ENCODE results near the gene LIMCH1.

LIMCH1 gene

GRCh38 chr4:41587286-41587685 lies 49.3 kb downstream of the LIMCH1 start:
- Histone ChIP-seq H3K4me3 (ENCODE audit: low read depth, low read length) (no peak overlapping the region), H3K27me3 (ENCODE audit: control insufficient read depth, insufficient read depth, low read length) (no peaks in the 10 kb centered on the region), H3K9me3 (ENCODE audit: control insufficient read depth, insufficient read depth, low read depth, low read length) (peaks cover 10% of the 10 kb centered on the region), H3K36me3 (ENCODE audit: control insufficient read depth, insufficient read depth, low read length) (no peaks in the 10 kb centered on the region), H3K4me1 (ENCODE audit: control insufficient read depth, insufficient read depth, low read length) (no peaks in the 10 kb centered on the region), H3K9ac (ENCODE audit: low read length) (no peak overlapping the region), H3K27ac (ENCODE audit: low read depth, low read length) (no peak overlapping the region)

- Histone ChIP-seq H3K9ac (ENCODE audit: low read length) (no peak overlapping the region), H3K27ac (ENCODE audit: low read depth, low read length) (no peak overlapping the region), H3K4me3 (ENCODE audit: low read depth, low read length) (no peak overlapping the region), H3K27me3 (ENCODE audit: control insufficient read depth, insufficient read depth, low read length) (no peaks in the 10 kb centered on the region), H3K36me3 (ENCODE audit: control insufficient read depth, insufficient read depth, low read length) (no peaks in the 10 kb centered on the region), H3K4me1 (ENCODE audit: control insufficient read depth, insufficient read depth, low read length) (0 out of 2 replicates have a peak, but pooled peaks cover 4% of the 10 kb centered on the region), H3K9me3 (ENCODE audit: control insufficient read depth, insufficient read depth, low read depth, low read length) (no peaks in the 10 kb centered on the region; the same call in 1 of the 2 replicates)
These were observed 52.6 kb downstream of the LIMCH1 start for GRCh38 chr4:41590591-41590990.

GRCh38 chr4:41594432-41594831 lies 56.5 kb downstream of the LIMCH1 start:
- no peaks in the 10 kb centered on the region for H3K9me3 ChIP-seq (ENCODE audit: control insufficient read depth, insufficient read depth, low read depth, low read length)
- no peak overlapping the region for H3K9ac ChIP-seq (ENCODE audit: low read length)
- no peaks in the 10 kb centered on the region for H3K27me3 ChIP-seq (ENCODE audit: control insufficient read depth, insufficient read depth, low read length)
- H3K4me3 ChIP-seq (ENCODE audit: low read depth, low read length): no peak overlapping the region
- H3K4me1 ChIP-seq (ENCODE audit: control insufficient read depth, insufficient read depth, low read length): peaks cover 16% of the 10 kb centered on the region; the same call in 1 of the 2 replicates
- H3K36me3 ChIP-seq (ENCODE audit: control insufficient read depth, insufficient read depth, low read length): no peaks in the 10 kb centered on the region
- no peak overlapping the region for H3K27ac ChIP-seq (ENCODE audit: low read depth, low read length)

GRCh38 chr4:41597494-41597893 lies 59.5 kb downstream of the LIMCH1 start:
- no peak overlapping the region for H3K4me3 ChIP-seq (ENCODE audit: low read depth, low read length)
- H3K4me1 ChIP-seq (ENCODE audit: control insufficient read depth, insufficient read depth, low read length): peaks cover 22% of the 10 kb centered on the region; the same call in 1 of the 2 replicates
- H3K27ac ChIP-seq (ENCODE audit: low read depth, low read length): no peak overlapping the region
- no peak overlapping the region for H3K9ac ChIP-seq (ENCODE audit: low read length)
- H3K27me3 ChIP-seq (ENCODE audit: control insufficient read depth, insufficient read depth, low read length): no peaks in the 10 kb centered on the region
- H3K36me3 ChIP-seq (ENCODE audit: control insufficient read depth, insufficient read depth, low read length): no peaks in the 10 kb centered on the region
- no peaks in the 10 kb centered on the region for H3K9me3 ChIP-seq (ENCODE audit: control insufficient read depth, insufficient read depth, low read depth, low read length)

GRCh38 chr4:41598580-41598979 lies 60.6 kb downstream of the LIMCH1 start:
- Histone ChIP-seq H3K9me3 (ENCODE audit: control insufficient read depth, insufficient read depth, low read depth, low read length) (no peaks in the 10 kb centered on the region), H3K27ac (ENCODE audit: low read depth, low read length) (no peak overlapping the region), H3K27me3 (ENCODE audit: control insufficient read depth, insufficient read depth, low read length) (no peaks in the 10 kb centered on the region), H3K9ac (ENCODE audit: low read length) (no peak overlapping the region), H3K4me1 (ENCODE audit: control insufficient read depth, insufficient read depth, low read length) (peaks cover 22% of the 10 kb centered on the region; the same call in 1 of the 2 replicates), H3K36me3 (ENCODE audit: control insufficient read depth, insufficient read depth, low read length) (no peaks in the 10 kb centered on the region), H3K4me3 (ENCODE audit: low read depth, low read length) (no peak overlapping the region)

GRCh38 chr4:41599192-41599786 lies 61.3 kb downstream of the LIMCH1 start:
- no peaks in the 10 kb centered on the region for H3K36me3 ChIP-seq (ENCODE audit: control insufficient read depth, insufficient read depth, low read length)
- no peak overlapping the region for H3K27ac ChIP-seq (ENCODE audit: low read depth, low read length)
- H3K4me1 ChIP-seq (ENCODE audit: control insufficient read depth, insufficient read depth, low read length): peaks cover 22% of the 10 kb centered on the region; the same call in 1 of the 2 replicates
- no peak overlapping the region for H3K4me3 ChIP-seq (ENCODE audit: low read depth, low read length)
- no peaks in the 10 kb centered on the region for H3K27me3 ChIP-seq (ENCODE audit: control insufficient read depth, insufficient read depth, low read length)
- no peaks in the 10 kb centered on the region for H3K9me3 ChIP-seq (ENCODE audit: control insufficient read depth, insufficient read depth, low read depth, low read length)
- no peak overlapping the region for H3K9ac ChIP-seq (ENCODE audit: low read length)

- H3K4me3 ChIP-seq (ENCODE audit: low read depth, low read length): no peak overlapping the region
- H3K36me3 ChIP-seq (ENCODE audit: control insufficient read depth, insufficient read depth, low read length): no peaks in the 10 kb centered on the region
- H3K9ac ChIP-seq (ENCODE audit: low read length): no peak overlapping the region
- H3K27ac ChIP-seq (ENCODE audit: low read depth, low read length): no peak overlapping the region
- no peaks in the 10 kb centered on the region for H3K27me3 ChIP-seq (ENCODE audit: control insufficient read depth, insufficient read depth, low read length)
- peaks cover 18% of the 10 kb centered on the region; the same call in 1 of the 2 replicates for H3K4me1 ChIP-seq (ENCODE audit: control insufficient read depth, insufficient read depth, low read length)
- no peaks in the 10 kb centered on the region for H3K9me3 ChIP-seq (ENCODE audit: control insufficient read depth, insufficient read depth, low read depth, low read length)
These were observed 62.4 kb downstream of the LIMCH1 start for GRCh38 chr4:41600243-41600912.

- no peaks in the 10 kb centered on the region for H3K9me3 ChIP-seq (ENCODE audit: control insufficient read depth, insufficient read depth, low read depth, low read length)
- H3K4me3 ChIP-seq (ENCODE audit: low read depth, low read length): no peak overlapping the region
- H3K36me3 ChIP-seq (ENCODE audit: control insufficient read depth, insufficient read depth, low read length): no peaks in the 10 kb centered on the region
- no peaks in the 10 kb centered on the region for H3K27me3 ChIP-seq (ENCODE audit: control insufficient read depth, insufficient read depth, low read length)
- no peak overlapping the region for H3K9ac ChIP-seq (ENCODE audit: low read length)
- no peak overlapping the region for H3K27ac ChIP-seq (ENCODE audit: low read depth, low read length)
- peaks cover 18% of the 10 kb centered on the region; the same call in 1 of the 2 replicates for H3K4me1 ChIP-seq (ENCODE audit: control insufficient read depth, insufficient read depth, low read length)
These were observed 63.1 kb downstream of the LIMCH1 start for GRCh38 chr4:41601025-41601424.

- H3K4me3 ChIP-seq (ENCODE audit: low read depth, low read length): no peak overlapping the region
- no peaks in the 10 kb centered on the region for H3K9me3 ChIP-seq (ENCODE audit: control insufficient read depth, insufficient read depth, low read depth, low read length)
- H3K36me3 ChIP-seq (ENCODE audit: control insufficient read depth, insufficient read depth, low read length): no peaks in the 10 kb centered on the region
- H3K27me3 ChIP-seq (ENCODE audit: control insufficient read depth, insufficient read depth, low read length): no peaks in the 10 kb centered on the region
- H3K4me1 ChIP-seq (ENCODE audit: control insufficient read depth, insufficient read depth, low read length): peaks cover 18% of the 10 kb centered on the region; the same call in 1 of the 2 replicates
- no peak overlapping the region for H3K9ac ChIP-seq (ENCODE audit: low read length)
- no peak overlapping the region for H3K27ac ChIP-seq (ENCODE audit: low read depth, low read length)
These were observed 64.2 kb downstream of the LIMCH1 start for GRCh38 chr4:41602113-41602512.

GRCh38 chr4:41602886-41603498 lies 65.0 kb downstream of the LIMCH1 start:
- Histone ChIP-seq H3K4me1 (ENCODE audit: control insufficient read depth, insufficient read depth, low read length) (peaks cover 13% of the 10 kb centered on the region; the same call in 1 of the 2 replicates), H3K4me3 (ENCODE audit: low read depth, low read length) (no peak overlapping the region), H3K27ac (ENCODE audit: low read depth, low read length) (no peak overlapping the region), H3K9ac (ENCODE audit: low read length) (no peak overlapping the region), H3K9me3 (ENCODE audit: control insufficient read depth, insufficient read depth, low read depth, low read length) (no peaks in the 10 kb centered on the region), H3K36me3 (ENCODE audit: control insufficient read depth, insufficient read depth, low read length) (no peaks in the 10 kb centered on the region), H3K27me3 (ENCODE audit: control insufficient read depth, insufficient read depth, low read length) (no peaks in the 10 kb centered on the region)

- Histone ChIP-seq H3K4me1 (ENCODE audit: control insufficient read depth, insufficient read depth, low read length) (peaks cover 29% of the 10 kb centered on the region), H3K9me3 (ENCODE audit: control insufficient read depth, insufficient read depth, low read depth, low read length) (no peaks in the 10 kb centered on the region), H3K27me3 (ENCODE audit: control insufficient read depth, insufficient read depth, low read length) (peaks cover 10% of the 10 kb centered on the region; the same call in 1 of the 2 replicates), H3K9ac (ENCODE audit: low read length) (no peak overlapping the region), H3K36me3 (ENCODE audit: control insufficient read depth, insufficient read depth, low read length) (no peaks in the 10 kb centered on the region), H3K27ac (ENCODE audit: low read depth, low read length) (no peak overlapping the region), H3K4me3 (ENCODE audit: low read depth, low read length) (no peak overlapping the region)
These were observed 71.9 kb downstream of the LIMCH1 start for GRCh38 chr4:41609851-41610250.

Data from HUES6 (cell line).